HG03354 (cell line): ENCODE results near the gene STXBP6.

Experiments used
- ATAC-seq: cut with Tn5 transposase; IDR thresholded peaks from one replicate; pipeline ENCODE4 v1.9.1; 2021; ENCODE audit warnings: mild to moderate bottlenecking; ENCODE audit not compliant: unreplicated experiment, poor library complexity, severe bottlenecking

STXBP6 gene

GRCh38 chr14:25026476-25027137, 23.3 kb downstream of the STXBP6 start:
- ATAC-seq, result peak; percentile 90

- ATAC-seq, result no peak
Observed at GRCh38 chr14:25019892-25020291, 30.1 kb downstream of the STXBP6 start.

- ATAC-seq, result no peak
Observed at GRCh38 chr14:25017562-25017961, 32.4 kb downstream of the STXBP6 start.

GRCh38 chr14:25015761-25016160, 34.2 kb downstream of the STXBP6 start:
- no peak for ATAC-seq

GRCh38 chr14:25014440-25014839, 35.5 kb downstream of the STXBP6 start:
- ATAC-seq, result no peak

GRCh38 chr14:25011095-25011494, 38.9 kb downstream of the STXBP6 start:
- ATAC-seq, result no peak

GRCh38 chr14:25010471-25010870, 39.5 kb downstream of the STXBP6 start:
- ATAC-seq, result no peak

GRCh38 chr14:25009891-25010290, 40.1 kb downstream of the STXBP6 start:
- no peak for ATAC-seq

GRCh38 chr14:25007832-25008231, 42.1 kb downstream of the STXBP6 start:
- ATAC-seq, result no peak

- ATAC-seq, result peak; percentile 48
Observed at GRCh38 chr14:25006961-25007795, 42.8 kb downstream of the STXBP6 start.

GRCh38 chr14:25006031-25006430, 43.9 kb downstream of the STXBP6 start:
- no peak for ATAC-seq

GRCh38 chr14:25004389-25004809, 45.5 kb downstream of the STXBP6 start:
- ATAC-seq, result peak; percentile 66

- peak; percentile 55 for ATAC-seq
Observed at GRCh38 chr14:25003537-25003936, 46.4 kb downstream of the STXBP6 start.

GRCh38 chr14:25001601-25002000, 48.3 kb downstream of the STXBP6 start:
- ATAC-seq, result no peak

GRCh38 chr14:25001156-25001555, 48.8 kb downstream of the STXBP6 start:
- ATAC-seq, result no peak

GRCh38 chr14:24999157-24999556, 50.8 kb downstream of the STXBP6 start:
- ATAC-seq, result no peak

- no peak for ATAC-seq
Observed at GRCh38 chr14:24996930-24997725, 52.8 kb downstream of the STXBP6 start.

- no peak for ATAC-seq
Observed at GRCh38 chr14:24995016-24995415, 54.9 kb downstream of the STXBP6 start.

- no peak for ATAC-seq
Observed at GRCh38 chr14:24993631-24994030, 56.3 kb downstream of the STXBP6 start.

GRCh38 chr14:24992624-24993360, 57.2 kb downstream of the STXBP6 start:
- no peak for ATAC-seq
